DOHH2 (cell line): Measurements from ENCODE around the gene TMPRSS4.

Source experiments
- H3F3A ChIP-seq: fragments of 200-600 bp; sonication (generic), shearing (Covaris generic); 2 replicates; pipeline ENCODE4 v1.6.0; 2016; ENCODE audit warnings: antibody characterized with exemption, mild to moderate bottlenecking; ENCODE audit not compliant: control insufficient read depth, insufficient read depth
- H3K27ac ChIP-seq: fragments of 200-600 bp; sonication (generic); 2 replicates; pipeline ENCODE4 v1.5.1; 2014; ENCODE audit warnings: low read depth, mild to moderate bottlenecking, low read length, moderate library complexity
- H3K27me3 ChIP-seq: fragments of 200-600 bp; sonication (generic); 2 replicates; pipeline ENCODE4 v1.6.1; 2014; ENCODE audit warnings: mild to moderate bottlenecking, low read length, mixed read lengths; ENCODE audit not compliant: control insufficient read depth
- H3K36me3 ChIP-seq: fragments of 200-600 bp; sonication (generic); 2 replicates; pipeline ENCODE4 v1.6.1; 2014; ENCODE audit warnings: mild to moderate bottlenecking, low read length, moderate library complexity, mixed read lengths; ENCODE audit not compliant: control insufficient read depth
- H3K4me1 ChIP-seq: fragments of 200-600 bp; sonication (generic); 2 replicates; pipeline ENCODE4 v1.6.1; 2014; ENCODE audit warnings: mild to moderate bottlenecking, low read length, mixed read lengths; ENCODE audit not compliant: control insufficient read depth
- H3K4me2 ChIP-seq: fragments of 200-600 bp; sonication (generic); 2 replicates; pipeline ENCODE4 v1.6.0; 2014; ENCODE audit warnings: mild to moderate bottlenecking, low read length, moderate library complexity
- H3K4me3 ChIP-seq: fragments of 200-600 bp; sonication (generic); 2 replicates; pipeline ENCODE4 v1.5.1; 2014; ENCODE audit warnings: mild to moderate bottlenecking, low read length, mixed read lengths
- H3K79me2 ChIP-seq: fragments of 200-600 bp; sonication (generic); 2 replicates; pipeline ENCODE4 v1.6.1; 2014; ENCODE audit warnings: mild to moderate bottlenecking, low read length, mixed read lengths; ENCODE audit not compliant: control insufficient read depth
- H3K9me2 ChIP-seq: fragments of 200-600 bp; sonication (generic); replicated peaks from 2 replicates; pipeline ENCODE4 v1.6.1; 2014; ENCODE audit warnings: mild to moderate bottlenecking, low read length, mixed read lengths; ENCODE audit not compliant: control insufficient read depth
- H3K9me3 ChIP-seq: fragments of 200-600 bp; sonication (generic); 2 replicates; pipeline ENCODE4 v1.6.1; 2014; ENCODE audit warnings: antibody characterized with exemption, low read length, mixed read lengths; ENCODE audit not compliant: control insufficient read depth, insufficient read depth
- H4K20me1 ChIP-seq: fragments of 200-600 bp; sonication (generic); 2 replicates; pipeline ENCODE4 v1.6.0; 2014; ENCODE audit warnings: low read depth, mild to moderate bottlenecking, antibody characterized with exemption, low read length, moderate library complexity; ENCODE audit not compliant: control insufficient read depth, insufficient read depth
- CTCF ChIP-seq: fragments of 200-600 bp; sonication (generic); IDR thresholded peaks from one replicate; pipeline ENCODE4 v1.5.1; 2014; ENCODE audit warnings: antibody characterized with exemption, mild to moderate bottlenecking, low read depth, low read length; ENCODE audit not compliant: poor library complexity, severe bottlenecking
- EZH2phosphoT487 ChIP-seq: fragments of 200-600 bp; sonication (generic); IDR thresholded peaks from 2 replicates; pipeline ENCODE4 v1.6.1; 2017; ENCODE audit warnings: borderline replicate concordance, mild to moderate bottlenecking, antibody characterized with exemption, low read length, moderate library complexity, mixed read lengths

The TMPRSS4 gene

GRCh38 chr11:118167253-118167652 is 90.4 kb downstream of the TMPRSS4 start:
- H3K36me3 ChIP-seq = no peaks in the 10 kb centered on the region
- H3K4me2 ChIP-seq = no peak overlapping the region
- H3K9me2 ChIP-seq = no peaks in the 10 kb centered on the region
- no peak for TF ChIP-seq CTCF
- no peaks in the 10 kb centered on the region for H3K9me3 ChIP-seq
- H3K27ac ChIP-seq = no peak overlapping the region
- no peaks in the 10 kb centered on the region for H3F3A ChIP-seq
- no peaks in the 10 kb centered on the region for H3K79me2 ChIP-seq
- no peak overlapping the region for H3K4me3 ChIP-seq
- peaks cover 24% of the 10 kb centered on the region; the same call in 1 of the 2 replicates for H3K27me3 ChIP-seq
- 0 out of 2 replicates have a peak, but pooled peaks cover 2% of the 10 kb centered on the region for H3K4me1 ChIP-seq
- no peaks in the 10 kb centered on the region for H4K20me1 ChIP-seq

GRCh38 chr11:118167906-118168305 is 91.0 kb downstream of the TMPRSS4 start:
- H3K27me3 ChIP-seq = peaks cover 18% of the 10 kb centered on the region; the same call in 1 of the 2 replicates

GRCh38 chr11:118168316-118168715 is 91.4 kb downstream of the TMPRSS4 start:
- H4K20me1 ChIP-seq = no peaks in the 10 kb centered on the region
- no peaks in the 10 kb centered on the region for H3K36me3 ChIP-seq
- no peaks in the 10 kb centered on the region for H3F3A ChIP-seq
- 0 out of 2 replicates have a peak, but pooled peaks cover 2% of the 10 kb centered on the region for H3K4me1 ChIP-seq
- TF ChIP-seq CTCF (no peak), EZH2phosphoT487 (no peak)
- H3K4me2 ChIP-seq = no peak overlapping the region
- H3K79me2 ChIP-seq = no peaks in the 10 kb centered on the region
- H3K4me3 ChIP-seq = no peak overlapping the region
- peaks cover 15% of the 10 kb centered on the region; the same call in 1 of the 2 replicates for H3K27me3 ChIP-seq
- H3K9me2 ChIP-seq = no peaks in the 10 kb centered on the region
- H3K27ac ChIP-seq = no peak overlapping the region
- no peaks in the 10 kb centered on the region for H3K9me3 ChIP-seq

More at GRCh38 chr11:118167906-118168305, 91.0 kb downstream of the TMPRSS4 start:
- H3K27ac ChIP-seq = no peak overlapping the region
- H3K36me3 ChIP-seq = no peaks in the 10 kb centered on the region
- H3K4me2 ChIP-seq = no peak overlapping the region
- H3K79me2 ChIP-seq = no peaks in the 10 kb centered on the region
- H3K4me1 ChIP-seq = 0 out of 2 replicates have a peak, but pooled peaks cover 2% of the 10 kb centered on the region
- TF ChIP-seq EZH2phosphoT487 (no peak), CTCF (no peak)
- H3F3A ChIP-seq = no peaks in the 10 kb centered on the region
- no peaks in the 10 kb centered on the region for H3K9me2 ChIP-seq
- H3K9me3 ChIP-seq = no peaks in the 10 kb centered on the region
- H3K4me3 ChIP-seq = no peak overlapping the region
- H4K20me1 ChIP-seq = no peaks in the 10 kb centered on the region

GRCh38 chr11:118168751-118169150 is 91.9 kb downstream of the TMPRSS4 start:
- no peaks in the 10 kb centered on the region for H3K36me3 ChIP-seq
- peaks cover 14% of the 10 kb centered on the region; the same call in 1 of the 2 replicates for H3K27me3 ChIP-seq
- H4K20me1 ChIP-seq = no peaks in the 10 kb centered on the region
- H3K4me2 ChIP-seq = no peak overlapping the region
- H3K9me2 ChIP-seq = no peaks in the 10 kb centered on the region
- no peak for TF ChIP-seq CTCF
- TF ChIP-seq EZH2phosphoT487 = no peak
- H3K27ac ChIP-seq = no peak overlapping the region
- no peaks in the 10 kb centered on the region for H3K79me2 ChIP-seq
- H3K9me3 ChIP-seq = no peaks in the 10 kb centered on the region
- H3F3A ChIP-seq = no peaks in the 10 kb centered on the region
- no peak overlapping the region for H3K4me3 ChIP-seq
- 0 out of 2 replicates have a peak, but pooled peaks cover 2% of the 10 kb centered on the region for H3K4me1 ChIP-seq
